Mammary epithelial cell (primary cell): ENCODE measurements around the gene PTPRR.

Experiments used
- CTCF ChIP-seq, 2 donors: IDR thresholded peaks in 1 of 2; conservative IDR thresholded peaks in 1 of 2; 2 replicates each; pipeline ENCODE4 v1.5.1; 2011 to 2012; ENCODE audit warnings: inconsistent platforms in 2 of 2, low read length in 2 of 2, mild to moderate bottlenecking in 2 of 2, control low read depth in 1 of 2, low read depth in 1 of 2; ENCODE audit not compliant: insufficient read depth in 1 of 2; ENCODE audit errors: extremely low read depth in 1 of 2
- EZH2 ChIP-seq: IDR thresholded peaks from 2 replicates; pipeline ENCODE4 v1.6.1; 2012; ENCODE audit warnings: low read length, inconsistent platforms, borderline replicate concordance

- TF ChIP-seq CTCF (conservative IDR thresholded peaks at IDR 0.05 in 1 of 2, IDR thresholded peaks at IDR 0.05 in 1 of 2; ENCODE audit: extremely low read depth in 1 of 2, insufficient read depth in 1 of 2, low read depth in 1 of 2, low read length in 2 of 2) (no peak), EZH2 (no peak)
Measured at GRCh38 chr12:70929029-70929428, 8.5 kb upstream of the PTPRR start.
